Activated CD4-positive, alpha-beta T cell treated with anti-CD3 and anti-CD28 coated beads, Interleukin-2, amount 50 U/mL, for 16 hours (primary cell): ENCODE measurements around the gene CASP8.

Experiments used
- DNase-seq: peaks from one replicate; pipeline ENCODE4 v3.0.0-alpha.2; 2020

The CASP8 gene

GRCh38 chr2:201244829-201245228, 15.5 kb upstream of the CASP8 start:
- DNase-seq: no peak

- no peak for DNase-seq
Measured at GRCh38 chr2:201246280-201246679, 14.1 kb upstream of the CASP8 start.

GRCh38 chr2:201248288-201248844, 12.0 kb upstream of the CASP8 start:
- DNase-seq: no peak

GRCh38 chr2:201249889-201250288, 10.4 kb upstream of the CASP8 start:
- no peak for DNase-seq

- DNase-seq: no peak
Measured at GRCh38 chr2:201250741-201251140, 9.6 kb upstream of the CASP8 start.

GRCh38 chr2:201254081-201254730, 6.1 kb upstream of the CASP8 start:
- no peak for DNase-seq

GRCh38 chr2:201255408-201256033, 4.8 kb upstream of the CASP8 start:
- no peak for DNase-seq

- DNase-seq: no peak
Measured at GRCh38 chr2:201256082-201256481, 4.3 kb upstream of the CASP8 start.

GRCh38 chr2:201257381-201257955, 2.9 kb upstream of the CASP8 start:
- no peak for DNase-seq

- DNase-seq: peak; percentile 98
Measured at GRCh38 chr2:201257956-201258665, 2.2 kb upstream of the CASP8 start.

GRCh38 chr2:201258666-201259615, 1.4 kb upstream of the CASP8 start:
- DNase-seq: no peak

- DNase-seq: peak; percentile 87
Measured at GRCh38 chr2:201261471-201261870, 1.1 kb downstream of the CASP8 start.

GRCh38 chr2:201261906-201262305, 1.6 kb downstream of the CASP8 start:
- DNase-seq: no peak

GRCh38 chr2:201262718-201263117, 2.4 kb downstream of the CASP8 start:
- peak; percentile 89 for DNase-seq

GRCh38 chr2:201263779-201264178, 3.4 kb downstream of the CASP8 start:
- peak; percentile 43 for DNase-seq

- no peak for DNase-seq
Measured at GRCh38 chr2:201264472-201265173, 4.3 kb downstream of the CASP8 start.

- no peak for DNase-seq
Measured at GRCh38 chr2:201266629-201267028, 6.3 kb downstream of the CASP8 start.

- no peak for DNase-seq
Measured at GRCh38 chr2:201267278-201268030, 7.1 kb downstream of the CASP8 start.

GRCh38 chr2:201269764-201270163, 9.4 kb downstream of the CASP8 start:
- DNase-seq: no peak

GRCh38 chr2:201270293-201271001, 10.1 kb downstream of the CASP8 start:
- no peak for DNase-seq
